Globus pallidus (tissue), 1 donor: ENCODE measurements around the gene RPIA.

Experiments used
- DNase-seq: peaks from one replicate; pipeline ENCODE4 v3.0.0-alpha.2; 2015; ENCODE audit warnings: low spot score

The RPIA gene

GRCh38 chr2:88686320-88686719 lies 5.2 kb upstream of the RPIA start:
- no peak for DNase-seq

DNA sequence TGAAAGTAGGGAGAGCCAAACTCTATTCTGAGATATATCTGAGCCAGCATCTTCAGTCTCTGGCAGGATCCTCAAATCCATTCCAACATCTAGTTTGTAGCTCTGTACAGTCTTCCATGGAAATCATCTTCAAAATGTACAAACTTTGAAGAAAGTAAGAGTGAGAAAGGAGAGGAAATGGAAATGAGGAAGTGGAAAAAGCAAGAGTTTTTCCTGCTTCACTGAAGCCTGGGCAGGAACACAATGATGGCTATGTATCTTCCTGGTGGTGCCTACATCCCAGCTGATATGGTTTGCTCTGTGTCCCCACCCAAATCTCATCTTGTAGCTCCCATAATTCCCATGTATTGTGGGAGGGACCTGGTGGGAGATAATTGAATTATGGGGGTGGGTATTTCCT lies 4.1 kb upstream of the RPIA start:
- no peak for DNase-seq

GRCh38 chr2:88690591-88691338 lies 708 bp upstream of the RPIA start:
- no peak for DNase-seq

DNA sequence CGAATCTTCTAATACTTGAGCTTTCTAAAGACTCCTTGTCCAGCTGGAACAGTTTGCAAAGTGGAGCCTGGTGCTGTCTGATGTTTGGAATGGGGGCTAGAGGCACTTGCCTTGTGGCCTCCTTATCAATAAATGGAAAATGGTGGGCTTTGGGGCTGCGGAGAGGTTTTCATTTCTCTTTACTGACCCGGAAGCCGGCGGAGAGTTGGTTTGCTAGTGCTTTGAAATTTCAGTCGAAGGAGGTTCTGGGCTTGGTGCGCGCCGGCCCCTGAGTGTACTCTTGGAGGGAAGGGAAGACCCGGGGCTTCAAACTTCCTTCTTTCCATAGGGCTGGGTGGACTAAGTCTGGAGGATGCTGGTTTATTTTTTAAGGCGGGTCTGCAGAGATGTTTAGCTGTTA lies 714 bp downstream of the RPIA start:
- DNase-seq = peak; percentile 14

DNA sequence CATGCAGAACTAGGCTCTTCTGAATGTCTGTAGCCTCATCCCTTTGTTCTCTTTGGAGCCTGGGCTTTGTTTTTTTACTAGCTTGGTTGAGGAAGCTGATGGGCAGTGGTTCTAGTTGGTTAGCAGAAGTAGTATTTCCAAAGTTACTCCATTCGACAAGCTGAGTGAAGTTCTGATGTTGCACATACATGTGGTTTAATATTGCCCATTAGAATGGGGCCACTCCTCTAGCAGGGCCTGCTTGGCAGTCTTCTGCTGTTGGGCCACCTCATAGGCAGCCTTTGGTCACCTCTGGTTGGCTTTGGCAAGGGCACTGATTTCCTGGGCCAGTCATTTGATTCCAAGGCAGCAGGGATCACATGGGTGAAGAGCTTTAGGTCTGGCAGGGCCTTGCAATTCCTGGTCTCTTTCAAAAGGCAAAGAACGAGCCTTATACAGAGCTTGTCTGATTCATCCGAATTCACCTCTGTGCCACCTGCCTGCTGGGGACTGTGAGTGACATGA lies 2.5 kb downstream of the RPIA start:
- DNase-seq = no peak

DNA sequence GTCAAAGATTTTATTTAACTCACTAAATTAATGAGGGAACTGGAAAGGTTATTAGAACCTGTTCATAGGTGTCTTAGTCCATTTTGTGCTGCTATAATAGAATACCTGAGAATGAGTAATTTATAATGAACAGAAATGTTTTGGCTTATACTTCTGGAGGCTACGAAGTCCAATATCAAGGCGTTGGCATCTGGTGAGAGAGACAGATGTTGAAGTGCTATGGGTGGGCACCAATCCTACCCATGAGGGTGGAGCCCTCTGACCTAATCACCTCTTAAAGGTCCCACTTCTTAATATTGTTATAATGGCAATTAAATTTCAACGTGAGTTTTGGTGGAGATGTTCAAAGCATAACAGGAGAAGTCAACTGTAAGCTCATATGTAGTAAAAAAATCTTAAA lies 5.1 kb downstream of the RPIA start:
- no peak for DNase-seq

DNA sequence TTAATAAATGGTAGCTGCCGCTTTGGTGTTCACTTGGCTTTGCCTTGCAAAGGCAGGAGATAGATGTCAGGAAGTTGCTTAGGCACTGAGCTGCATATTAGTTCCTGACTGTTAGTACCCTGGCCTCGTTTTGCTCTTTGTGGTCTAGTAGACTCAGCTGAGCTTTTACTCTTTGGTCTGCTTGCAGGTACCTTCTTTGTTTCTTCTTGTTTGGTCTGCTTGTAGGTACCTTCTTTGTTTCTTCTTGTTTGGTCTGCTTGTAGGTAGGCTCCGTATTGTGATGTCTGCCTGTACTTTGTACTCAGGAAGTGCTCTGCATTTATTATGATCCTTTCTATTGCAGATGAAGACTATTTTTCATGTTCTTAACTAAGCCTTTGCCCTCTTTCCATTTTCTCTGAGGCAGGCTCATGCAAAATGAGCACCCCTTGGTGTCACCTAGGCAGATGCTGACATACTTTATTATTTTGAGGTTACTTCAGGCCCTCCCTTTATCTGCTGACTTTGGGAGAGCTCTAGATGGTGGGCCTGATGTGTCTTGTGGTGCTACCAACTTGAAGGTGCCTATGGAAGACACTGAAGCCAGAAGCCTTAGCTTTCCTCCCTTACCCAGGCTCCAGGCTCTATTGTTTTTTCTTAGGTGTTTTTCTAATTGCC lies 6.0 kb downstream of the RPIA start:
- no peak for DNase-seq

DNA sequence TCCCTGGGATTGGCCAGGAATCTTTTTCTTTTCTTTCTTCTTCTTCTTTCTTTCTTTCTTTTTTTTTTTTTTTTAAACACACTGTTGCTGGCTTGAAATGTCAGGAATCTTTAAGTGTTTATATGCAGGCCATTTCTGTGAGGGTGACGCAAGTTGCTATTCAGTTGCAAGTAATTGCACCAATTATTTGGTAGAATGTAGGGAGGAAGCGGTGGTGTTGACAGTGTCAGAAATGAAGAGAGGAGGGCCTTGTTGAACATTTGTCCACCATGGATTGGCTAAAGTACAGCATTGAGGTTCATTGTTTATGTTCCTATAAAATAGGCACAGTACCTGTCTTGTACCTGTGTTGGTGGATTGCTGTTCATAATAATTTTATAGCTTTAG lies 6.5 kb downstream of the RPIA start:
- DNase-seq = no peak

GRCh38 chr2:88698498-88699233 lies 7.2 kb downstream of the RPIA start:
- no peak for DNase-seq

- DNase-seq = no peak
Measured at GRCh38 chr2:88707003-88707402, 15.5 kb downstream of the RPIA start.

GRCh38 chr2:88709181-88709631 lies 17.7 kb downstream of the RPIA start:
- no peak for DNase-seq

DNA sequence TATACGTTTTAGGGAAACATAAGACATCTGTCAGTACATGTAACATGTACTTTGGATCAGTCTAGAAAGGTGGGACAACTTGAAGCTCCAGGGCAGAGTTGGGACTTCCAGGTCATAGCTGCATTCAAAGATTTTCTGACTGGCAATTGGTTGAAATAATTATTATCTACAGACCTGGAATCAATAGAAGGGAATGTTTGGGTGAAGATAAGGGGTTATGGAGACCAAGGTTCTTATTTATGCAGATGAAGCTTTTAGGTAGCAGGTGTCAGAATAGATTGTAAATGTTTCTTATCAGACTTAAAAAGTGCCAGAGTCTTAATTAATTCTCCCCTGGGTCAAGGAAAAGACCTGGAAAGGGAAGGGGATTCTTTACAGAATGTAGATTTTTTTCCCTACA lies 19.8 kb downstream of the RPIA start:
- no peak for DNase-seq

- no peak for DNase-seq
Measured at GRCh38 chr2:88711897-88712296, 20.4 kb downstream of the RPIA start.

- DNase-seq = no peak
Measured at GRCh38 chr2:88713408-88713807, 21.9 kb downstream of the RPIA start.

GRCh38 chr2:88714667-88715066 lies 23.2 kb downstream of the RPIA start:
- no peak for DNase-seq

DNA sequence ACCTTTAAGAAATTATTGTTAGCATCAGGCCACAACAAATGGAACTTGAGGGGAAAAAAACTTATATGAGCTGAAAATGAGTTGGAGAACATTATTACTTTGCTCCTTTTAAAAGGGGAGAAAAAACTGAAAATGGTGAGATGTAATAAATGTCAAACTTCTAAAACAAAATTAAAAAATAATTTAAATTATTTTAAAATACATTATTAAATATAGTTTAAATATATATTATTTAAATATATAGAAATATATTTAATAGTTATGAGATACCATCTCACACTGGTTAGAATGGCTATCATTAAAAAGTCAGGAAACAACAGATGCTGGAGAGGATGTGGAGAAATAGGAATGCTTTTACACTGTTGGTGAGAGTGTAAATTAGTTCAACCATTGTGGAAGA lies 28.9 kb downstream of the RPIA start:
- no peak for DNase-seq

DNA sequence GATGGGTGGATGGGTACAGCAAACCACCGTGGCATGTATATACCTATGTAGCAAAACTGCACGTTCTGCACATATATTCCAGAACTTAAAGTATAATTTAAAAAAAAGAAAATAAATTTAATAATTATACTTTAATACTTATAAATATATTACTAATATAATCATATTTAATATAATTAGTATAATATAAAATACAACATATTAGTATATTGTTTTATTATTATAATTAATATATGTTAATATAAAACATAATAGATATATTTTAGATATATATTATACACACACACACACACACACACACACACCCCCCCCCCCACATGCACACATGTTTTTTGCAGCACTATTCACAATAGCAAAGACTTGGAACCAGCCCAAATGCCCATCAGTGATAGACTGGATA lies 29.8 kb downstream of the RPIA start:
- no peak for DNase-seq

GRCh38 chr2:88724643-88725332 lies 33.3 kb downstream of the RPIA start:
- no peak for DNase-seq

DNA sequence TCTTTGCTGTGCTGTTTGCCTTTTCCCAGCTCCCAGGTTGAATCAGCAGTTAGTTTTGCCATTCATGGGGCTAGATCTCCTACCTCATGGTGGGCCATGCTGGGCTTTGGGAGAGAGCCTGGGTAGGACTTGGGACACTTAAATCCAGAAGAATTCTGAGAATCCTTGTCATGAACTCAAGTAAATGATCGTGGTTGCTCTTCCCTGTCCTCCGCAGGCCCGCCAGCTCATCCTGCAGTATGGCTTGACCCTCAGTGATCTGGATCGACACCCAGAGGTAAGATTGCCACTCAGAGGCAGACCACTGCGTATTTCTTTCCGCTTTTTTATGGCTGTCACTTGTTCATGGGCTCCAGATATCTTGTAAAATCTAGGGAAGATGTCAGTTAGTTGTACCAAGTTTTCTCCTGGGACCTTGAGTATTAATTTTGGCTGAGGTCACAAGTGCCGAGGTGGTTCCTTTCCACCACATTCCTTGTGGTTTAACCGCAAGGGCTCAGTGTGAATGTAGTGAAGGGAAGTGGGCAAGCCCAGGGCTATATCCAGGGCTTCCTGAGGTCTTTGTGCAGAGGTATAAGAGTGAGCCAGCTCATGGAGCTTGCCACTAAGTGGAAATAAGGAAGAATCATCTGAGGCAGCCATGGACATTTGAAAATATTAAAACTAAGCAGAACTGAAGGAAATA lies 37.7 kb downstream of the RPIA start:
- no peak for DNase-seq

- no peak for DNase-seq
Measured at GRCh38 chr2:88733155-88733902, 41.9 kb downstream of the RPIA start.

GRCh38 chr2:88735133-88735532 lies 43.7 kb downstream of the RPIA start:
- DNase-seq = peak; percentile 77
